Activated CD4-positive, alpha-beta T cell treated with anti-CD3 and anti-CD28 coated beads, Interleukin-2, amount 50 U/mL, for 48 hours (primary cell): ENCODE results near the gene LINGO4.
"Not testable (repeated sequence)": the region's sequence is repeated elsewhere in the genome, so short reads cannot be mapped to it uniquely, and the experiment has no call there.

Experiments used
- DNase-seq, 2 experiments: peaks; one replicate each; pipeline ENCODE4 v3.0.0-alpha.2; 2020

Gene LINGO4

DNA sequence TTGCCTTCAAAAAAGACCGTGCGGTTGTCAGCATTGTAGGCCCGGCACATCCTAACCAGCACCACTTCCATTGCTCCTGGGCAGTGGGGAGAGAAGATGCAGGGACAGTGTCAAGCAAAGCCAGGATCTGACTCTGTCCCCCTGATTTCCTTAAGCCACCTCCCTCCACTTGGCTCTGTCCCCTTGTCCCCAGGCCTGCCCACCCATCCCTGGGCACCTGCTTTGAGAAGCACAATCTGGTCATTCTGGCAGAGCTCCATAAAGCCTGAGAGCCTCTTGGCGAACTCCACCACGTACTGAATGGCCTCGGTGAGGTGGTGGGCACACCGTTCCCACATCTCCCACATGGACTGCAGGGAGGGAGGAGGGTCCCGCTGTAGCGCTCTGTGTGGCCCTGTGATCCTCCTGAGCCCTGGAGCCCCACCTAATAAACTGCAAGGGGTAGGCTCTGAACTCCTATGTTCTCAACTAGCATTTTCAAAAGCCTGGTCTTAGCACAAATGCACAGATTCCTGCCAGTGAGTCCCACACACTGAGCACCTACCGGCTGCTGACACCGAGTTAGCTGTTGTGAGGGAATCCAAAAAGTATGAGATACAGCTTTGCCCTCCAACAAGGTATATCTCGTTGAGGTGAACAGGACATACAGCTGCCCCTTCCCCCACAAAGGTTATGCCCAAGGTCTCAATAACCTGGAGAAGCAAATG is 8.2 kb upstream of the LINGO4 start:
- no peak for DNase-seq

DNA sequence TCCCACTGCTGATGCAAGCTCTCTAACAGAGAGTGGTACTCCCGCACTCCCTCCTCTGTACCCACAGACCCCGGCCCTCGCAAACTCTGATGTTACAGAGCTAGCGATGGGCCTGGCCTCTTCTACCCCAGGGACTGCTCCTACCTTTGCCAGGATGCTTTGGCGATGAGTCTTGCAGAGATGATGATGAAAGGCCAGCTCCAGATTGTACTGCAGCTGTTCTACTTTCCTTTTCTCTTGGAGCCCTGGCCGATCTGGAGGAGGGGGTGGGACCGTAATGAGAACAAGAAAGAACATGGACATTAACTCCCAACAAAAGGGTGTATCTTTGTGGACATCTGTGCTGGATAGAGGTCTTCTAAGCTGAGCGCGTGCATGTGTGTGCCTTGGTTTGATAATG is 6.0 kb upstream of the LINGO4 start:
- no peak for DNase-seq

DNA sequence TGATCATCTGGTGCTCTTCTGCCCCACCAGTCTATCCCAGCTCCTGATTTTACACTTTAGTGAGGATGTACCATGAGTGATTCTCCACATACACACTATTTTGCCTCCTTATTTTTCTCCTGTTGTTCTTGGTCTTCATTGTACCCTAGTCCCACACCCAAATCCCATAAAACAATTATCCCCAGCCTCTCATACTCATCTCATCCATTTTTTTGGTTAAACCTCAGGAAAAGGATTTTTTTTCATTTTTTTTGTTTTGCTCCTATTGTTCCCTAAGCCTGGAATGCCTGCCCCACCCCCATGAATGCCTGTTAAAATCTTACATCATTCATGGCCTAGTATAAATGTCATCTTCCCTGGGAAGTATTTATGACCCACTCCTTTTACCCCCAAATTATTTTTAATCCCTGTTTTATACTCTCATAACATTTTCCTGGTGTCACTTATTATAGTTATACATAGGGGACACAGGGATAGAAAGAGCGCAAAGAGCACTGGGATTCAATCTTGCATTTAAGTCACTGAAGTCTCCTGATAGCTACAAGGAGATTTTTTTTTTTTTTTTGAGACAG is 4.9 kb upstream of the LINGO4 start:
- no peak for DNase-seq

DNA sequence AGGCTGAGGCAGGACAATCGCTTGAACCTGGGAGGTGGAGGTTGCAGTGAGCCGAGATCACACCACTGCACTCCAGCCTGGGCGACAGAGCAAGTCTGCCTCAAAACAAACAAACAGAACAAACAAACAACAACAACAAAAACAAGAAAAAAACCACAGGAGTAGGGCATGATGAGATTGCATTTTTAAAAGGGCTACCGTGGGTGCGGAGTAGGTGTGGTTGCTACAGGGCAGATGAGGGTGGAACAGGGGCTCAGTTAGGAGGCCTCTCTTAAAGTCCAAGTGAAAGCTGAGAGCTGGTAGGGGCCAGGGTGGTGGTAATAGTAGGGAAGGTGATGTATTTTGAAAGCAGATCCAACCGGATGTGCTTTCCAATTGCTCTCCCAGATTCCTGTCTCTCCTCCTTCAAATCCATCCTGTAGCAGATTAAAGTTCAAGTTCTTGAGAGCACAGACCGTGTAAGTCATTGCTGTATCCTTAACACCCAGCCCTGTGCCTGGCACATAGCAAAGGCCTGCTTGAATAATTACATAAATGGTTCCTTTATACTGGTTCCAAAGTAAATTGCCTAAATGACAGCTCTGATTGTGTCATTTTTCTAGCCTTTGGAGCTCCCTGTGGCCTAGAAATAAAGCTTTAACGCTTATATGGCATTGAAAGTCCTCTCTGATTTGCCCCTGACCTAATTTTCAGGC is 4.2 kb upstream of the LINGO4 start:
- no peak for DNase-seq

DNA sequence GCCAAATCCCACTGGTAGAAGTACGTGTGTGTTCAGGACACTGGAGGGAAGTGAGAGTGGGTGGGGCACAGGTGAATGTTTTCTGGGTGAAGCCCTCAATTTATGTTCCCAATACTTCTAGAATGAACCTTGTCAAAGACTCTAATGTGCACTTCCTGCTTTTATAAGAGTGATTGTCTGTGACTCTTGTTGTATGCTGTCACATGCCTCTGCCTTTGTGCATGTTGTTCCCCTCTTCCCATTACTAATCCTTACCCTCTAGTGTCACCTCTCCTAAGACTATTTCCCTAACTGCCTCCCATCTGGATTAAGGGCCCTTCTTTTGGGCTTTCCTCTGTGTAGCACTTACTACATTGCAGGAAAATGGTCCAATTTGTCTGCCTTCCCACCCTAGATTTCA is 2.5 kb upstream of the LINGO4 start:
- DNase-seq: no peak

DNA sequence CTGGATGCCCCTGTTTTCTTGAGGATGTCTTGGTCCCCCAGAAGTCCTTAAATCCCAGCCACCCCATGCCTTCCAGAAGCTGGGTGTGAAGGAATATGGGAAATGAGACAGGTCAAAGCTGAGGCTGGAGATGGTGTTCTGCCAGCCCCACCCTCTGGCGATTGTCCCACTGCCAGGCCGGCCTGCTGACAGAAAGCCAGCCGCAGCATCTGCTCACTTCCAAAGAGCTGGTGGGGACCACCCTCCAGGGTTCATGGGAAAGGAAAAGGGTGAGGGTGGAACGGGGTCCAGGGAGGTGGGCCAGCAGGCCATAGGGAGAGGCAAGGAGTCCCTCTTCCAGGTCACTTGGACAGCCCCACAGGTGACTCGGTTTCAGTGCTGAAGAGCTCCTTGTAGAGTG is 1.9 kb upstream of the LINGO4 start:
- no peak for DNase-seq

DNA sequence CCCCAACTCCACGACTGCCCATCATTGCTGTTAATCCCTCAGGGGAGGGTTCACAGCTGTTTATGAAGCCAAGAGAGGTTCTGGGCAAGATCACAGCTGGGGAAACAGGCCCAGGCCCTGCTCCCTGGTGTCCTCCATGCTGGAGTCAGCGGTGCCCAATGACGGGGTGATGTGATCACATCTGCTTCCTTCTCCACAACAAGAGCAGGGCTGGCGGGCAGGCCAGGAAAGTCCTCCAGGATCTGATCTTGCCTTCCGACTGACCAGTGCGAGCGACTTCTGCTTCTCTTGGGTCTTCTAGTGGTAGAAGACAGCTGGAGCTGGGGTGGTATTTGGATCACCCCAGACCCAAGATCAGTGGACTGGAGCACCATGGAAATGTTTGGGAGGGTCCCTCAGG is 951 bp upstream of the LINGO4 start:
- DNase-seq: no peak

DNA sequence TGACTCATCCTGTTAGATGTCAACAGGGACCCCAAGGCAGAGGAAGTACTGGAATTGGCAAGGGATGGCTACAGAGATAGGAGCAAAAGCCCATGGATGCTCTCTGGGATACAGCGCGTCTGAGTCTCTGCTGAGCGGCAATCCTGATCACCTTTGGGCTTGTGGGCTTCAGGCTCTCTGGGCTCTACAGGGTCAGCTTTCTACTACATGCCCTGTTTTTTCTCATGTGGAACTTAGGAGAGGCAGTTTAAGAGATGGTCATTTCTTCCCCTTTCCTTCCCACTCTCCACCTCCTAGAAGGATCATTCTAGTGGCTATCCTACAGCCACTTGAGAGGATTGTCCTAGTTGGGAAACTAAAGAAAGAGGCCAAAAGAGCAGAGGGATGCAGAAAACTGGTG is 1.3 kb downstream of the LINGO4 start:
- no peak for DNase-seq

DNA sequence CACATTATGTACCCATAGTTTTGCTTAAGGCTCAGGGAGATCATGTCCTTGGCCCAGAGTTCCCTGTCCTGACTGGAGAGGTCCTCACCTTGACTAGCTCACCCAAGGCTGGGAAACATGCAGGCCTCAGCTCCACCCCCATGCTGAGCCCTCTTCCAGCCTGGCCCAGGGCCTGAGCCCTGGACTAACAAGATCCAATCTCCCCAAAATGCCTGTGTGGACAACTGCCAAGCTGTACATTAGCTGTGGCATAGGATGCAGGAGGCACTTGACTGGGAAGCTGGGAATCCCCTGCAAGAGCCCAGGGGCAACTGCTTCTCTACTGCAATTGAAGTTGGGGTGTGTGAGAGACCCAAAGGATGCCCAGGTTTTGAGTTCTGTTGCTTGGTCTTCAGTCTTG is 2.1 kb downstream of the LINGO4 start:
- no peak for DNase-seq

DNA sequence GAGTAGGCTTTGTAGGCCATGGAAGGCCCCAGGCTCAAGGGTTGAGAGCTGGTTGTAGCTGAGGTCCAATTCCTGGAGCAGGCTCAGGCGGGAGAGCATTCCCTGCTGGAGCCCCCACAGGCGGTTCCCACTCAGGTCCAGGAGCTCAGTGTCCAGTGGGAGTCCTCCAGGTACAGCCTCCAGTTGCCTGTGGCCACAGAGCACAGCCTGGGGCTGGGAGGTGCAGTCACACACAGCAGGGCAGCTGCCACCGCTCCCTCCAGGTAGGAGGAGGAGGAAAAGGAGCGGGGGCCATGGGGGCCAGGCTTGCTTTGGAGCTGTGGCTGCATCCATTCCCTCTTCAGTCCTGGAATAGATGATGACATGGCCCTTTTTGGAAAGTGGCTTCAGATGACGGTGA is 2.8 kb downstream of the LINGO4 start:
- DNase-seq: no peak

DNA sequence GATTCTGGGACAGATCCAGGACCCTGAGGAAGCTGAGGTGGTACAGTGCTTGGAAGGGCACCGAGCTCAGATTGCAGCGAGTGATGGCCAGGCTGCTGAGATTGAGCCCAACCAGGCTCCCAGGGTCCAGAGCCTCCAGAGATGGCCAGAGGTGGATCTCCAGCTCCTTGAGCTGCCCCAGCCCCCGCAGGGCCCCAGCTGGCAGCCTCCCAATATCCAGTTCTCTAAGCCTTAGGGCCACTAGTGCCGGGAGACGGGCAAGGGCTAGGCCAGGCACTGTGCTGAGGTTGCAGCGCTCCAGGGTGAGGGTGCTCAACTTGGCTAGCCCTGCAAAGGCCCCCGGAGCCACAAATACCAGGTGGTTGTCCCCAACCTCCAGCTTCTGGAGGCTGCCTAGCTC is 3.4 kb downstream of the LINGO4 start:
- DNase-seq: no peak

DNA sequence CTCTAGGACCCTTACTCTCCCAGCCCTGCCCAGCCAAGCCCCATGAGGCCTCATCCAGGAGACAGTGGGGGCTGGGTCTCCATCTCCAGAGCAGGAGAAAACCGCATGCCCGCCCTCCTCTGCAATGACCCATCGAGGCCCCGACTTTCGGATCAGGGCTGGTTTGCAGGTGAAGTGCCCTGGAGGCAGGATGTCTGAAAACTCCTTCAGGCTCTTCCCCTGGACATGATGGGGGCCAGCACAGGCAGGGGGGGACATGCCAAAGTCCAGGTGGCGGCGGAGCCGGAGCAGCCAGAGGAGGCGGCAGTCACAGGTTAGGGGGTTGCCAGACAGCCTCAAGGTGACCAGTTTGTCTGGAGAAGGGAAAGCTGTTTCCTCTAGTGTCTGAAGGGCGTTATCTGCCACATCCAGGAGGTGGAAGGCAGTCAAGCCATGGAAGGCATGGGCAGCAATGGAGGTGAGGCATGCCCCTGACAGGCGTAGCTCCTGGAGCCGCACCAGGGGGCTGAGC is 3.9 kb downstream of the LINGO4 start:
- DNase-seq: no peak

DNA sequence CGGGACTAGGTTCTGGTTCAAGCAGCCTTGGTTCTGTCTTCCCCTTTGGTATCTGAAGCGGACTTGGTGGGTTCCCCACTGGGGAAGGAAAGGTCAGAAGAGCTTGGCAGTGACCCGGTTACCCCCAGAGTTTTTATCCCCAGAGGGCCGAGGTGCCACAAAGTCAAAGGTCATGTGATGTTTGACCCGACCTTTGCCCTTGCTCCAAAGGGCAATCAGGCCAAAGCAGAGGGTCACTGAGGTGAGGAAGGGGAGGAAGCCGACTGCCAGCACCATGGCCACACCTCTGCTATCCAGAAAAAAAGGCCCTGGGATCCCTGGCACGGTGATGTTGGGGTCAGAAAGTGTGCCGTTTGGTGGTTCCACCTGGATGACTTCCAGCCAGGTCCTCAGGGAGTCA is 4.4 kb downstream of the LINGO4 start:
- no peak for DNase-seq

DNA sequence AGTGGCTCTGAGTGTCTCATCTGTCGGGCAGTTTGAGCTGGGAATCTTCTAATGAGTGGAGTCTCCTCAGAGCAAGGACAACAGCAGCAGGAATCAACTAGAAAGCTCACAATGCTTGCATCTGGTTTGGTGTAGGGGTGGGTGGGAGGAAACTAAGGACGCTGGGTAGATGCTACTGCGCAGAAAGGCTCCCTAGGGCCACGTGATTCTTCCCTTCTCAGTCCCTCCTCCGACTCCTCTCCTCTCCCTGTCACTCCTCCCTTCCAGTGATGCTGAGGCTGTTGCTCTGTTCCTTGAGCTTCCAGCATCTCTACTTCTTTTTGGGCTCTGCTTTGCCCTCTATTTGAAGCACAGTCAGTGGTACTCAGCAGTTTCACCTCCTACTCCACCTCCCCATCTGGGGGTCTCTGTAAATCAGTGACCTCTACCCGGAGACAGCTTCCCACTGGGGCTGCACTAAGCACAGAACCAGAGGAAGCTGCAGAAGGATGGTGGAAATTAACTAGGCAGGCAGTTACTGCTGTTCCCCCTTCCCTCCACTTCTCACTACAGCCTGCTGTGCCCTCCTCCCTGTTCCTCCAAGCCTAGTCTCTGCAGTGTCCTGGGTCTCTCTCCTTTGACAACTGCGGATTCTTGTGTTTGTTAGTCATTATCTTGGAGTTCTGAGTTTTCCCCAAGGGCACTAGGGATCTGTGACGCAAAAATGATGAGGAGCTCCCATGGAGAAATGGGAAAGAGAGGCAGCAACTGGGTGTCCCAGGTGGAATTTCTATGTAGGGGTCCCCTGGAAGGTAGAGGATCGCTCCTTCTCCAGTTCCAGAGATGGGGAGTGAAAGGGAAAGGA is 5.8 kb downstream of the LINGO4 start:
- no peak for DNase-seq

DNA sequence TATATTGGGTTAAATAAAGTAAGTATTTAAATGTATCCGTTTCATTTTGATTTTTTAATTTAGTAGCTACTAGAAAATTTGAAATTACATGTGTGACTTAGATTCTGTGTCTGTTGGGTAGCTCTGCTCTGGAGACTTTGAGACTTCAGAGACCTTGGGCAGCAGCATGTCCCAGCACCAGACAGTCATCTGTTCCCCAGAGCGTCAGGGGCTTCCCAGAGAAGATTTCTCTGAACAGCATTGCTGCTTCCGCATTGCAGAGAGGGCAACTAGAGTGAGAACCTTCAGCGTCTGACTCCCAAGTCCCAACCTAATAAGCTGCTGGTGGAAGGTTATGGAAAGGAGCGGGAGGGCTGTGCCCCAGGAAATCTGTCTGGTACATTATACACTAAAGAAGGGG is 6.6 kb downstream of the LINGO4 start:
- DNase-seq: no peak

DNA sequence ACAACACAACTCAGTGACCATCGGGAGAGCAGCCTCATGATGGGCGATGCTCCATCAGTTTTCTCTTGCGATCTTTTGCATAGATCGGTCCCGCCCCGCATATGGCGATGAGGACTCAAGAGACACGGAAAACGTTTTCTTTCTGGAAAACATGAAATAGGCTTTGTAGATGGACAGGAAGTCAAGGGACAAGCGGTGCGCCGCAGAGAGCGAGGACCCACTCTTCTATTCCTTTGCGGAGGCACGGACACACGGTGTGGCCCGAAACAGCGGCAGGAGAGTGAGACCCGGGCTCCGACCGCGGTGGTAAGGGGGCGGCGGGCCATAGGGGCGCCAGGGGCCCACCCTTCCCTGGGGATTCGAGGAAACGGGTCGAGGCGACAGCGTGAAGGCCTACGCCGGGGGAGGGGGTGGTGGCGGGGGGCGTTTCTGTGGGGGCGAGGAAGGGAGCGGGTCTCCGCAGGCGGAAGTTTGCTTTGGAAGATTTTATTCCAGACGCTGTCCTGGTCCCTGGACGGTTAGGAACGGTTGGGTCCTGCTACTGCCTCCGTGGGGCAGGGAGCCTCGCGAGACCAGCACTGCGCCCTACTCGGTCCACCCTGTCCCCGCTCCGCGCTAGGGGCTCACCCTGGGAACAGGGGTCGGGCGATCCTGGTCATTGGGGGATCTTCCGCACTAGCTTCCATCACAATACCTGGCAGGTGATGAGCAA is 14.1 kb downstream of the LINGO4 start:
- DNase-seq: peak in 1 of 2 experiments; percentile 13

DNA sequence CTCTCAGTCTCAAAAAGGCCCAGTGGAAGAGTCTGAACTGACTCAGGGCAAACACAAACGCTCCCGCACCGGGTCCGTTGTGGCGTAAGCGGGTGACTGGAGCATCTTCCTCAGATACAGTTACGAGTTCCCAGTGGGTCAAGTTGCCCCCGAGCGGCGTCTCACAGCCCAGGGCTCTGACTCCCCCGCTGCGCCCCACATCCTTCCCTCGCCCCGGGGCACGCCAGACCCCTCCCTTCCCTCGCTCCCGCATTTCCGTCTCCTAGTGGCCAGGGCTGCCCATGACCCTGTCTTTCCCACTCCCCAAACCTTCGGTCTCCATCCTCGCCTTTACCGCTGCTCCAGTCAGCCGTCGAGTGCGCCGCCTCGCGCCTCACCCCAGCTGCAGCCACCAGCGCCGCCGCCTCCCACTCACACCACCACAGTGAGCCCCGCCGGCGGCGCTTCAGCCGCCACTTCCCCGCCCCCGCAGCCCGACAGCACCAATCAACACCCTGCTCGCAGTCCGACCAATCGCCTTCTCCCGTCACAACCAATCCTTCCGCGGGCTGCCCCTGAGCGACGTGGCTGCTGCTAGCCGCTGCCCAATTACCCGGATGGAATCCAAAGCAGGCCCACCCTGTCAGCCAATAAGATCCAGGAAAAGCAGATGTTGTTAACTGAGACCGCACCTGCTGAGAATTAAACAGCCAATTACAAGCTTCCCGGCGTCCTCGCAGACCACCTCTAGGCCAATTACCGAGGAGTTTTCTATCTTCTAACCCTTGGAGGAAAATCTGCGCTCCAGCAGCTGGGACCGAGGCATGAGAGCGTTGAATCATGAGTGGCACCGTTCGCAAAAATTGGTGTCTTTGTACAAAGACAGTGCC is 14.9 kb downstream of the LINGO4 start, which contains the start of gene TDRKH:
Gene TDRKH (minus strand): TSS at position 430 of the 869 bp plus-strand sequence. CDS start 7,478 bp downstream, outside the sequence.
- peak; percentile 98 to 99 for DNase-seq

DNA sequence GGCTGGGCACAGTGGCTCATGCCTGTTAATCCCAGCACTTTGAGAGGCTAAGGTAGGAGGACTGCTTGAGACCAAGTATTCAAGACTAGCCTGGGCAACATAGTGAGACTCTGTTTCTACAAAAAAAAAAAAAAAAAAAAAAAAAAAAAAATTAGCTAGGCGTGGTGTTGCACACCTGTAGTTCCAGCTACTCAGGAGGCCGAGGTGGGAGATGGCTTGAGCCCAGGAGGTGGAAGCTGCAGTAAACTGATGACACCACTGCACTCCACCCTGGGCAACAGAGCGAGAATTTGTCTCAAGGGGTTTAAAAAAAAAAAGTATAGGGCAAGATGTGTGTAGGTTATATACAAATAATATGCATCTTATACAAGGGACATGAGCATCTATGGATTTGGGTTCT is 17.5 kb downstream of the LINGO4 start:
- no peak for DNase-seq

DNA sequence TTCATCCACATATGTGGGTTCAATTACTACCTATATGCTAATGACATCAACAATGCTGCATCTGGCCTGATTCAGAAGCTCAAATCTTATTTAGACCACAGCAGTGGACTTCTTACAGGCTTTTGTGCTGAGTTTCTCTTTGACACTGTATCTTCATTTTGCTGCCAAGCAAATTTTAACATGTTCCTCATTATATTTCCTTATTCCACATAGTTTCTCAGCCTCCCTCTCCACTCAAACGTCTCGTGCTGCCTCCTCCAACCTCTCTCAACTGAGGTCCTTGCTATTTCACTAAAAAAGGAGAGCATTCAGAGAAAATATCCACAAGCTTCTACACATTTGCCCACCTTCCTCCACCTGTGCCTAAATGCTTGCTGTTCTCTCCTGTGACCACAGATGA is 21.4 kb downstream of the LINGO4 start:
- DNase-seq: no peak

DNA sequence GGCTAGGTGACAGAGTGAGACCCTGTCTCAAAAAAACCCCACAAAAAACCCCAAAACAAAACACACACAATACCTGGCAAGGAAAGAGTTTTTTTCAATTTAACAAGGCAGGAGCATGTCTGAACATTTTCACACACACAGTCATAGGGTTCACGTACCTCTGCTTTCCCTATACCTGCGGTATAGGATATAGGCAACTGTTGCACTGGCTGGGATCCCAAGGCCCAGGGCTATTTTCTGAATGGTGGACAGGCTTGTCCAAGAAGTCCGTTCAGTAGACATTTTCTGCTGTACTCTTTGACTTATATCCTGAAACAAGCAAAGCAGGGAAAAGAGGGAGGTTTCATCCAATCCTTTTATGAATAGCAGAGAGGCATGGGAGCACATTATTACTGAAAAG is 22.5 kb downstream of the LINGO4 start:
- no peak for DNase-seq

DNA sequence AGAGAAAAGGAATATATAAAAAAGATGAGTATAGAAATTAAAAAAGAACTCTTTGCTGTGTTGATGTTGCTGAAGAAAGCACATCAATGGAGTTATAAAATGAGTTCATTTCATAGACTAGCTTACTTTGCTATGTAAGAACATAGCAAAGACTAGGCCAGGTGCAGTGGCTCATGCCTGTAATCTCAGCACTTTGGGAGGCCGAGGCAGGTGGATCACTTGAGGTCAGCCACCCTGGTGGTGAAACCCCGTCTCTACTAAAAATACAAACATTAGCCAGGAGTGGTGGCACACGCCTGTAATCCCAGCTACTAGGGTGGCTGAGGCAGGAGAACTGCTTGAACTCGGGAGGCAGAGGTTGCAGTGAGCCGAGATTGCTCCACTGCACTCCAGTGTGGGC is 23.2 kb downstream of the LINGO4 start:
- DNase-seq: not testable (repeated sequence)
